Measurements from ENCODE around the gene MMP17. TPM values are rescaled to one million over a fixed set of nuclear protein-coding genes. Genes with fewer than 3 reads are reported as not detected.

Gene MMP17
- total and polyA plus RNA-seq, 2 donors (not counting 3 experiments of a cell fraction or from before 2014, with no cell fraction given): 3.6 to 10.8 TPM

GRCh38 chr12:131847456-131847855, 19.3 kb downstream of the MMP17 start:
- Histone ChIP-seq H3K27ac (ENCODE audit: insufficient read depth, low read depth, low read length) (no peak overlapping the region), H2AFZ (ENCODE audit: low read depth, low read length) (no peak overlapping the region), H3K4me2 (ENCODE audit: insufficient read depth, low read length) (no peak overlapping the region), H3K27me3 (ENCODE audit: control insufficient read depth in 2 of 2, insufficient read depth in 2 of 2, low read length in 2 of 2) (no peaks in the 10 kb centered on the region), H3K9me3 (replicated peaks; ENCODE audit: control insufficient read depth, insufficient read depth, low read length) (no peaks in the 10 kb centered on the region), H4K20me1 (replicated peaks; ENCODE audit: control insufficient read depth, extremely low read depth, insufficient read depth, low read length) (no peaks in the 10 kb centered on the region), H3K9me1 (replicated peaks; ENCODE audit: control insufficient read depth, extremely low read depth, insufficient read depth, low read length) (no peaks in the 10 kb centered on the region), H3K4me3 (replicated peaks in 1 of 3; ENCODE audit: insufficient read depth in 1 of 3, low read depth in 1 of 3, low read length in 3 of 3) (no peak overlapping the region), H3K36me3 (ENCODE audit: control insufficient read depth in 2 of 2, extremely low read depth in 1 of 2, insufficient read depth in 2 of 2, low read length in 2 of 2) (no peaks in the 10 kb centered on the region), H3K79me2 (ENCODE audit: control insufficient read depth, insufficient read depth, low read length) (no peaks in the 10 kb centered on the region), H3K4me1 (ENCODE audit: control insufficient read depth, extremely low read depth, insufficient read depth, low read length) (no peaks in the 10 kb centered on the region), H3K9ac (replicated peaks; ENCODE audit: extremely low read depth, insufficient read depth, low read length) (no peak overlapping the region)
- ChIA-PET CTCF (no interaction called here), POLR2A (no interaction called here)
- no peak for FAIRE-seq
- TF ChIP-seq EZH2 (IDR thresholded peaks at IDR 0.05; ENCODE audit: borderline replicate concordance, low read depth, low read length, severe bottlenecking): no peak
- TF ChIP-seq POLR2AphosphoS5 (IDR thresholded peaks at IDR 0.05; ENCODE audit: insufficient read depth, low read depth, low read length): no peak
- no peak for DNase-seq (ENCODE audit: low read depth, low spot score)
- intact Hi-C loops (cut with micrococcal nuclease) (no loop called here), dilution Hi-C loops (cut with MboI; ENCODE audit: extremely low pct_ligation_motif_present, low sequenced_read_pairs) (no loop called here)
- no TSS peak for BruUV-seq (replicated peaks)

GRCh38 chr12:131848753-131849152, 20.6 kb downstream of the MMP17 start:
- H3K27ac ChIP-seq (ENCODE audit: insufficient read depth, low read depth, low read length): no peak overlapping the region
- H3K79me2 ChIP-seq (ENCODE audit: control insufficient read depth, insufficient read depth, low read length): no peaks in the 10 kb centered on the region
- TF ChIP-seq MYC (IDR thresholded peaks at IDR 0.05; ENCODE audit: low read depth, low read length) (no peak), GATA2 (IDR thresholded peaks at IDR 0.05; ENCODE audit: insufficient read depth, insufficient read length, low read depth, low read length) (no peak), POLR2A (IDR thresholded peaks at IDR 0.05; ENCODE audit: low read depth, low read length) (no peak), EZH2 (IDR thresholded peaks at IDR 0.05; ENCODE audit: borderline replicate concordance, low read depth, low read length, severe bottlenecking) (no peak), JUN (IDR thresholded peaks at IDR 0.05; ENCODE audit: borderline replicate concordance, insufficient read depth, insufficient read length, low read depth) (no peak), MAX (IDR thresholded peaks at IDR 0.05; ENCODE audit: insufficient read depth, insufficient read length) (no peak), CTCF (IDR thresholded peaks at IDR 0.05; ENCODE audit: extremely low read depth in 1 of 2, insufficient read depth in 1 of 2, low read depth in 1 of 2, low read length in 2 of 2) (no peak), POLR2AphosphoS5 (IDR thresholded peaks at IDR 0.05; ENCODE audit: insufficient read depth, low read depth, low read length) (no peak), FOS (IDR thresholded peaks at IDR 0.05; ENCODE audit: borderline replicate concordance, insufficient read depth, low read length) (no peak)
- no peak overlapping the region for H3K4me3 ChIP-seq (replicated peaks in 1 of 3; ENCODE audit: insufficient read depth in 1 of 3, low read depth in 1 of 3, low read length in 3 of 3)
- no peak overlapping the region for H2AFZ ChIP-seq (ENCODE audit: low read depth, low read length)
- intact Hi-C loops (cut with micrococcal nuclease): no loop called here
- H3K9me1 ChIP-seq (replicated peaks; ENCODE audit: control insufficient read depth, extremely low read depth, insufficient read depth, low read length): no peaks in the 10 kb centered on the region
- POLR2A ChIA-PET: no interaction called here
- FAIRE-seq (no peak), DNase-seq (ENCODE audit: low read depth, low spot score) (no peak)
- BruUV-seq (replicated peaks): no TSS peak
- no peaks in the 10 kb centered on the region for H3K9me3 ChIP-seq (replicated peaks; ENCODE audit: control insufficient read depth, insufficient read depth, low read length)
- dilution Hi-C loops (cut with MboI; ENCODE audit: extremely low pct_ligation_motif_present, low sequenced_read_pairs): no loop called here
- H3K27me3 ChIP-seq (ENCODE audit: control insufficient read depth in 2 of 2, insufficient read depth in 2 of 2, low read length in 2 of 2): no peaks in the 10 kb centered on the region
- H4K20me1 ChIP-seq (replicated peaks; ENCODE audit: control insufficient read depth, extremely low read depth, insufficient read depth, low read length): no peaks in the 10 kb centered on the region
- H3K9ac ChIP-seq (replicated peaks; ENCODE audit: extremely low read depth, insufficient read depth, low read length): no peak overlapping the region
- no peak overlapping the region for H3K4me2 ChIP-seq (ENCODE audit: insufficient read depth, low read length)
- H3K36me3 ChIP-seq (ENCODE audit: control insufficient read depth in 2 of 2, extremely low read depth in 1 of 2, insufficient read depth in 2 of 2, low read length in 2 of 2): no peaks in the 10 kb centered on the region
- CTCF ChIA-PET: no interaction called here
- no peaks in the 10 kb centered on the region for H3K4me1 ChIP-seq (ENCODE audit: control insufficient read depth, extremely low read depth, insufficient read depth, low read length)
